NCI-H510A (cell line): ENCODE data around the gene CA6.
"Not testable (repeated sequence)": the region's sequence is repeated elsewhere in the genome, so short reads cannot be mapped to it uniquely, and the experiment has no call there.

Source experiments
- DNase-seq: peaks from one replicate; lab custom pipeline; 2025; lab: John Stamatoyannopoulos, UW

The CA6 gene

GRCh38 chr1:8969937-8970336 lies 24.3 kb downstream of the CA6 start:
- DNase-seq, result no peak

GRCh38 chr1:8970870-8971337 lies 25.2 kb downstream of the CA6 start:
- DNase-seq, result no peak

DNA sequence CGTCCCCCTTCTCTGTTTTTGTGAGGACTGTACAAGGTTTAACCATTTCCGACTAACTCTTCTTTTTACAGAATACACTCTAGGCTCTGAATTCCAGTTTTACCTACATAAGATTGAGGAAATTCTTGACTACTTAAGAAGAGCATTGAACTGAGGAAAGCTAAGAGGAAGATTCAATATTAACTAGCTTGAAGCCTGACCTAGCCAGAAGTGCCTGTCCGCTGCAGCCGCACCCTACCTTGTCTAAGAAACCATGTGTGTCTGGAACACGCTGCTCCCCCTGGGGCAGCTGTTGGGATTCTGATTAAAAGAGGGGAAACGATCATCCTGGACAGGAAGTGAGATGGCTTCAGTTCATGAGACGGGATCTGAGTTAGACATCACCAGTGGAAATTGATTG lies 28.9 kb downstream of the CA6 start:
- no peak for DNase-seq

DNA sequence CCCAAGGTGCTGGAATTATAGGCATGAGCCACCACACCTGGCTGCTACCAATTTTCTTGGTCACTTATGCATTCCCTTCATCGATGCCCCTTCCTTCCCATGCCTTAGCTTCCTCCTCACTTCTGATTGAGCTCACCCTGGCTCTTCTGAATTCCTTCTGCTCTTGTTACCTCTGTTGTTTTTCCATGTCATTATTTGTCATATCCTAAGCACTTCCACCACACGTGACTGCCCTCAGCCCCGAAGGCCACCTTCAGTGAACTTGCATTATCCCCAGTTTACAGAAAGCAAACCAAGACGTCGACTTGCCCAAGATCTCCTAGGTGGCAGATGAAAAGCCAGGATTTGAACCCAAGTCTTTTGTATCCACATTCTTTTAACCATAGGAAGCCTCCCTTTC lies 30.7 kb downstream of the CA6 start:
- no peak for DNase-seq

DNA sequence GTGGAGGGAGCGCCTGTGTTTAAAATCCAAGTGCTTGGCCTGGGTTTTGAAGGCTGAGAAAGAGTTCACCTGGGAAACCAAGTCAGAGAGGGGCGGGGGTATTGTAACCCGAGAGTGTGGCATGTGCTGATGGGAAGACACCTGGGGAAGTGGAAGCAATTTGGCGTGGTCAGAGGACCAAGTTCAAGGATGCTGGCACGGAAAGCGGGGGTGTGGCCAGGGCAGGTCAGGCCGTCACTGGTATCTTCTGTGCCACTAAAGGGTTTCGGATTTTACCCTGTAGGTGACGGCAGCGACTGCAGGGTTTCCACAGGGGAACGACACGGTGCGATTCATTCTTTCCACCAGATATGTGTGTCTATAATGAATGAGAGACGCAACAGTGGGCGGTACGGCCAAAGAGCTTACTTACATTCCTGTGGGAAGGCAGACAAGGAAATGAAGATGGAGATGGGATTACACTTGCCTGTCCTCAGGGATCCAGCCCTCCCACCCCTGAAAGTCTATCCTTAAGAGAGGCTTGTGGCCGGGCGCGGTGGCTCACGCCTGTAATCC lies 31.3 kb downstream of the CA6 start:
- no peak for DNase-seq

DNA sequence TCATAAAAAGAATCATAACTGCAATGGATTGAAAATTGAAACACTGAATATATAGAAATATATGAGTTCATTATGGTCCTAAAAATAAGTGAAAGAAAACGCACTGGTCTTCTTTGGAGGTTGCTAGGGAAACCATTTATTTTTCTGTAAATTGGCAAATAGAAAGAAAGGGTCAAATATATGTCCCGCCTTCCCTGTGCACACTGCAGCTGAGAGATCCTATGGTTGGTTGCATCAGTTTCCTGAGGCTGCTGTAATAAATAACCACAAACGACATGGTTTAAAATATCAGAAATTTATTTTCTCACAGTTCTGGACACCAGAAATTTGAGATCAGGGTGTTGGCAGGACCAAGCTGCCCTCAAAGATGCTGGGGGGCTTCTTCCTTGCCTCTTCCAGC lies 35.0 kb downstream of the CA6 start:
- DNase-seq, result no peak

DNA sequence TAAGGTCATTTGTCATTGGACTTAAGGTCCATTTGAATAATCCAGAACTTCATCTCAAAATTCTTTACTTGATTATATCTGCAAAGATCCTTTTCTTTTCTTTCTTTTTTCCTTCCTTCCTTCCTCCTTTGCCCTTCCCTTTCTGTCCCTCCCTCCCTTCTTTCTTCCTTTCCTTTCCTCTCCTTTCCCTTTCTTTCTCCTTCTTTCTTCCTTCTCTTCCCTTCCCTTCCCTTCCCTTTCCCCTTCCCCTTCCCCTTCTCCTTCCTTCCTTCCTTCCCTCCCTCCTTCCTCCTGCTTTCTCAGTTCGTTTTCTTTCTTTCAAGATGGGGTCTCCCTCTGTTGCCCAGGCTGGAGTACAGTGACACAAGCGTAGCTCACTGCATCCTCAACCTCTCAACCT lies 35.5 kb downstream of the CA6 start:
- no peak for DNase-seq

- no peak for DNase-seq
These were observed 38.5 kb downstream of the CA6 start for GRCh38 chr1:8984203-8984602.

- no peak for DNase-seq
These were observed 39.3 kb downstream of the CA6 start for GRCh38 chr1:8984990-8985389.

GRCh38 chr1:8985915-8986813 lies 40.5 kb downstream of the CA6 start:
- DNase-seq, result no peak

DNA sequence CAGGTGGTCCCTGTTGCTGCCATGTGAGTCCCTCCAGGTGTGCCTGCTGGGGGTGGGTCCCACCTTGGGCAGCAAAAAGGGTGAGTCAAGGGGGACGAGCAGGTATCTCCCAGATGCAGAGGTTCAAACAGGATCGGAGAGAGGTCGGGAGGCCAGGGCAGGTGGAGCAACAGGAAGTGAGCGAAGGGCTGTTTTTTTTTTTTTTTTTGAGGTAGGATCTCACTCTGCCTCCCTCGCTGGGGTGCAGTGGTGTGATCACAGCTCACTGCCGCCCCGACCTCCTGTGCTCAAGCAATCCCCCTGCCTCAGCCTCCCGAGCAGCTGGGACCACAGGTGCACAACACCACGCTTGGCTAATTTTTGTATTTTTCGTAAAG lies 41.1 kb downstream of the CA6 start:
- no peak for DNase-seq

DNA sequence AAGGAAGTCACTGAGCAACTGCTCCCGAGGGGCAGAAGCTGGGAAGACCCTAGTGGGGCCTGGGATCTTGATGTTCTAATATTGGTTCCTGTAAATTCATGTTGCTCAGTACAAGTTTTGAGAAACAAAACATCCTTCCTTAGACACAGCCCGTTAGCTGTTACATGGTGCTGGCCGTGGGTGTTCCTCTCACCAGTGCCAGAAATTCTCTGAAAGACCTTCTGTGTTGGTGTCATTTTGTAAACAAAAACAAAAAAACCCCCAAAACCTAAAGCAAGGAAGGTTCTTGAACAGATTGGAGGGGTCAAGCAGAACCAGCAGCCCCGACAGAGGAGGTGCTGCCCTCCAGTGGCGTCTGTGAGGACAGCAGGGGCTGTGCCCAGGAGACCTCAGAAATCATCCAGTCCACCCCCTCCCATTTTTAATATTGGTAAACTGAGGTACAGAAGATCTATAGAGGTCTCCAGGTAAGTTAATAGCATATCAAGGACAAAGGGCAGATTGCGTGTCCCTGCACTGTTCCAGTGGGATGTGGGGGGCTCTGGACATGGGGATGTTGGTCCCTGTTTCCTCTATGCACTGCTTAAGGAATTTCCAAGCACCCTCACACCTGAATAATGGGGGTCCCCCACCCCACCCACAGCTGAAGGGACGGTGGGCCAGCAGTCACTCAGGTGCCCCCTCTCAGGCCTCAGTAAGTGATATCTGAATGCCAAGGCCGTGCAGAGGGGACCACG lies 42.4 kb downstream of the CA6 start:
- no peak for DNase-seq

DNA sequence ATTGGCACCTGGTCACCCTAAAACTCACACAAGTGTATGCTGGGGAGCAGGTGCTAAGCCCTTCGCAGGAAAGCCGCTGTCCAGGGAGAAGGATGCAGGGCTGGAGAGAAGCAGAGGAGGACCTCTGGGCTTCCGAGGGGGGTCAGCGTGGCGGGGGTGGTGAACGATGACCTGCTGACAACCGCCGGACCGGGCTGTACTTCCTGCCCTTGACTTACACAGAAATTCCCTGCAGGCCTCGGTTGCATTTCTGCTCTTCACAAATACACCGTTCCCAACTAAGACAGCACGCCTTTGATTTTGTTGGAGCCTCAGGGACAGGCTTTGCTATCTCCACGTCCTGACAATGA lies 42.9 kb downstream of the CA6 start:
- no peak for DNase-seq

GRCh38 chr1:8989061-8989460 lies 43.4 kb downstream of the CA6 start:
- no peak for DNase-seq

DNA sequence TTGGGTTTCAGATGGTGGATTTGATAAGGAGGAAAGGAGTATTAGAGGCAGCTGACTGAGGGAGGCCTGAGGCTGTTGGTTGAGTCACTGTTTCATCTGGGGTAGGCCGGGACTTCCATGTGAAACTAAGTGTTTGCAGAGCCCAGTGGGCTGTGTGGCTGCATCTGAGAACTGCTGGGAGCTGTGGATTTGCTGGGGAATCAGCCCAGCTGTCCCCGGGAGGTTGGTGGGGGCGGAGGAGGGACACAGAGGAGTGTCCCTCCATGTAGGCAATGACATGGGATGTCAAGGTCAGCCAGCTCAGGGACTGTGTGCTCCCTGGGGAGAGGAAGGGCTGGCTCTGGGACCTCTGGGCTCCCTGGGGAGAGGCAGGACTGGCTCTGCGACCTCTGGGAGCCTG lies 44.2 kb downstream of the CA6 start:
- no peak for DNase-seq

DNA sequence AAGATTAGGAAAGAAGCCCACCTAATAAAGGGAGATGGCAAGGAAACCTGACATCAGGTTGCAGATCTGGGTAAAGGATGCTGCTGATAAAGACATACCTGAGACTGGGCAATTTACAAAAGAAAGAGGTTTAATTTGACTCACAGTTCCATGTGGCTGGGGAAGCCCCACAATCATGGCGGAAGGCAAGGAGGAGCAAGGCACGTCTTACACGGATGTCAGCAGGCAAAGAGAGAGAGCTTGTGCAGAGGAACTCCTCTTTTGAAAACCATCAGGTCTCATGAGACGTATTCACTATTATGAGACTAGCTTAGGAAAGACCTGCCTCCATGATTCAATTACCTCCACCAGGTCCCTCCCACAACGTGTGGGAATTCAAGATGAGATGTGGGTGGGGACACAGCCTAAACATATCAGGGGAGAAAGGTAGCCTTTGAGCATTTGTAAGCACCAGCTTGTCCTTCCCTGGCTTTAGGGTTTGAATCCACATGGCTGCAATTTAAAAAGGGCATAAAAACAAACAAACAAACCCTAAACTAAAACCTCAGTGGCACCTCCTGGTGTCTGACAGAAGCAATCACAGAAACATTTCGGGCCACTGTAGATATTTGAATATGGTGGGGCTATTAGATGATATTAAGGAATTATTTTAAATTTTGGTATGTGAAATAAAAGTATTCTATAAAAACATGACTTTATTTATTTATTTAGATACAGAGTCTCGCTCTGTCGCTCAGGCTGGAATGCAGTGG lies 47.4 kb downstream of the CA6 start:
- no peak for DNase-seq

DNA sequence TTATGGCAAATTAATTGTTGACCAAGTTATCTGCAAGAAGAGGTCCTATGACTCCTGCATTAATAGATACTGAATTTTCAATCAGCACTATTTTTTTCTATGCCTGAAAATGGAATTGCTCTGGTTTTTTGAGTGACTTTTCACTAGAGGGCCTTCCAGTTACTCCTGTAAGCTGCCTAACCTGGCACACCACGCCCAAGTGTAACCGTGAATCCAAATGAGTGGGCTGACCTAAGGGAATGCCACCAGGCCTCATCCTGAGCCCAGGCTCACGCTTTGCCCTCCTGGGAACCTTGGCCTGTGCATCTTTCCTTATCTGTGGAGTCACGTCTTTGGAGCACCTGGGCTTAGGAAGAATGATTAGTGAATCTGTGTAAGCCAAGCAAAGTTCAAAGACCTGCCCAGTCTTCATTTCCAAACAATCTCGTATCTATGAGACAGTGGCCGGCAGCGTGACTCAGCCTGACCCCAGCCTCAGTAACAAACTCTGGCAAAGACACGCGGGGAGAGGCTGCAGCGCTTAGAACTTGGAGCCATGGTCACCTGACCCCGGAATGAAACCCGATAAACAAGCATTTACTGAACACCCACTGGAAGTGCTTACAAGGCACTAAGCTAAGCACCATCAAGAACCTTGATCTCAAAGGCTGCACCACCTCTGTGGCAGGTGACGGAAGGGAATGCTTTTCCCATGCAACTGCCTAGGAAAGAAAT lies 48.5 kb downstream of the CA6 start:
- not testable (repeated sequence) for DNase-seq

DNA sequence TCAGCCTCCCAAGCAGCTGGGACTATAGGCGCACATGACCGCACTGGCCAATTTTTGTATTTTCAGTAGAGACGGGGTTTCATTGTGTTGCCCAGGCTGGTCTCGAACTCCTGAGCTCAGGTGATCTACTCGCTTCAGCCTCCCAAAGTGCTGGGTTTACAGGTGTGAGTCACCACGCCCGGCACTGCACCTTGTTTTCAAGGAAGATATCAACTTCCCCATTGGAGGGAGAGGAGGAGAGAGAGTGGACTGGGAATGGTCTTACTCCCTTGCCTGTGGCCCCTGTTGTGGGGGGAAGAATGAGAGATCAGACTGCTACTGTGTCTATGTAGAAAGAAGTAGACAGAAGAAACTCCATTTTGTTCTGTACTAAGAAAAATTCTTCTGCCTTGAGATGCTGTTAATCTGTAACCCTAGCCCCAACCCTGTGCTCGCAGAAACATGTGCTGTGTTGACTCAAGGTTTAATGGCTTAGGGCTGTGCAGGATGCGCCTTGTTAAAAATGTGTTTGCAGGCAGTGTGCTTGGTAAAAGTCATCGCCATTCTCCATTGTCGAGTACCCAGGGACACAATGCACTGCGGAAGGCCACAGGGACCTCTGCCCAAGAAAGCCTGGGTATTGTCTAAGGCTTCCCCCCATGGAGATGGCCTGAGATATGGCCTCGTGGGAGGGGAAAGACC lies 56.0 kb downstream of the CA6 start:
- peak; percentile 44 for DNase-seq

DNA sequence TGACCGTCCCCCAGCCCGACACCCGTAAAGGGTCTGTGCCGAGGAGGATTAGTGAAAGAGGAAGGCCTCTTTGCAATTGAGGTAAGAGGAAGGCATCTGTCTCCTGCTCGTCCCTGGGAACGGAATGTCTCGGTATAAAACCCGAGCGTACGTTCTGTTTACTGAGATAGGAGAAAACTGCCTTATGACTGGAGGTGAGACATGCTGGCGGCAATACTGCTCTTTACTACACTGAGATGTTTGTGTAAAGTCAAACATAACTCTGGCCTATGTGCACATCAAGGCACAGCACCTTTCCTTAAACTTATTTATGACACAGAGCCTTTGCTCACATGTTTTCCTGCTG lies 56.5 kb downstream of the CA6 start:
- not testable (repeated sequence) for DNase-seq

GRCh38 chr1:9004031-9004699 lies 58.5 kb downstream of the CA6 start:
- DNase-seq, result no peak
